T-helper 1 cell treated with Interleukin-12 subunit alpha and Interleukin-12 subunit beta and Interleukin-4 antibody, amounts not matched to agents 30 ng/mL and 1 ng/mL, for 36 hours (primary cell): ENCODE measurements around the gene PRF1. TPM values are rescaled to one million over a fixed set of nuclear protein-coding genes. Genes with fewer than 3 reads are reported as not detected.

ENCODE experiments used
- total RNA-seq: library from RNA; stranded (reverse); gene quantifications from 2 replicates; pipeline ENCODE4 v1.2.3, GENCODE V29; 2022

Gene PRF1
- total RNA-seq, 1 donor from 2014 or later: 129 TPM

Other genes starting within 250 kb of the PRF1 start
- gene LRRC20, start 220.1 kb downstream of the PRF1 start, total RNA-seq: 7.8 and 9.0 TPM in 2 replicates
- gene EIF4EBP2, start 198.6 kb downstream of the PRF1 start, total RNA-seq: 48.4 and 50.2 TPM in 2 replicates
- not detected in 2 replicates for gene NODAL, start 161.1 kb downstream of the PRF1 start, total RNA-seq
- gene PALD1, start 124.0 kb downstream of the PRF1 start, total RNA-seq: 0.07 and 0.10 TPM in 2 replicates
- 0.07 and 0.15 TPM in 2 replicates for gene ADAMTS14, start 69.8 kb upstream of the PRF1 start, total RNA-seq
- gene TBATA, start 182.6 kb upstream of the PRF1 start, total RNA-seq: not detected in 2 replicates
- gene SGPL1, start 213.2 kb upstream of the PRF1 start, total RNA-seq: 24.1 and 29.4 TPM in 2 replicates